GM13976 (cell line): Measurements from ENCODE around the gene FAU.
A peak's percentile ranks its signal among the peaks of the same experiment; 100 is the strongest.

Experiments
- DNase-seq: peaks from one replicate; pipeline ENCODE4 v3.0.0; 2012; ENCODE audit warnings: low spot score
- in situ Hi-C: fragments of 300-500 bp; cut with MboI; formaldehyde crosslinking; loops from one replicate; pipeline ENCODE4 v1.12.0; 2022; ENCODE audit warnings: low sequenced_read_pairs, mixed read lengths, inconsistent platforms; ENCODE audit not compliant: unreplicated experiment
- TF ChIP-seq, protein P1 (sequence below): IDR thresholded peaks from 2 replicates; pipeline ENCODE4 v1.5.1; 2012; ENCODE audit warnings: borderline replicate concordance, mild to moderate bottlenecking; ENCODE audit not compliant: insufficient read depth; ENCODE audit errors: extremely low read depth, missing control alignments, control extremely low read depth

Gene FAU

DNA sequence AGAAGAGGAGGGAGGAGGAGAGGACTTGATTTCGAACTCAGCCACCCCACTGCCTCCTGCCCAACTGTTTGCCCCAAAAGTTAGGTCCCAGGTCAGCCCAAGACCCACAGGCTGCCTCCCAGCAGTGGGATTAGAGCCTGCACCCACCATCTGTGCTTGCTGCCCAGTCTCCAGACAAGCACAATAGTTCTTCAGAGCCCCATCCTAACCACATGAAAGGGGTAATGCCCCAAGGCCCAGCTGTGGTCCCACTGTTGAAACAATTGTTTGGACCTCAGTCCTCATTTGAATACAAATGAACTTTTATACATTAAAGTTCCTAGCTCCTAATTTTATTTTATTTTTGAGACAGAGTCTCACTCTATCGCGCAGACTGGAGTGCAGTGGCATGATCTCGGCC lies 31.3 kb downstream of the FAU start:
- TF ChIP-seq, protein P1, sequence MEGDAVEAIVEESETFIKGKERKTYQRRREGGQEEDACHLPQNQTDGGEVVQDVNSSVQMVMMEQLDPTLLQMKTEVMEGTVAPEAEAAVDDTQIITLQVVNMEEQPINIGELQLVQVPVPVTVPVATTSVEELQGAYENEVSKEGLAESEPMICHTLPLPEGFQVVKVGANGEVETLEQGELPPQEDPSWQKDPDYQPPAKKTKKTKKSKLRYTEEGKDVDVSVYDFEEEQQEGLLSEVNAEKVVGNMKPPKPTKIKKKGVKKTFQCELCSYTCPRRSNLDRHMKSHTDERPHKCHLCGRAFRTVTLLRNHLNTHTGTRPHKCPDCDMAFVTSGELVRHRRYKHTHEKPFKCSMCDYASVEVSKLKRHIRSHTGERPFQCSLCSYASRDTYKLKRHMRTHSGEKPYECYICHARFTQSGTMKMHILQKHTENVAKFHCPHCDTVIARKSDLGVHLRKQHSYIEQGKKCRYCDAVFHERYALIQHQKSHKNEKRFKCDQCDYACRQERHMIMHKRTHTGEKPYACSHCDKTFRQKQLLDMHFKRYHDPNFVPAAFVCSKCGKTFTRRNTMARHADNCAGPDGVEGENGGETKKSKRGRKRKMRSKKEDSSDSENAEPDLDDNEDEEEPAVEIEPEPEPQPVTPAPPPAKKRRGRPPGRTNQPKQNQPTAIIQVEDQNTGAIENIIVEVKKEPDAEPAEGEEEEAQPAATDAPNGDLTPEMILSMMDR = no peak
- in situ Hi-C loops = no loop called here
- no peak for DNase-seq

DNA sequence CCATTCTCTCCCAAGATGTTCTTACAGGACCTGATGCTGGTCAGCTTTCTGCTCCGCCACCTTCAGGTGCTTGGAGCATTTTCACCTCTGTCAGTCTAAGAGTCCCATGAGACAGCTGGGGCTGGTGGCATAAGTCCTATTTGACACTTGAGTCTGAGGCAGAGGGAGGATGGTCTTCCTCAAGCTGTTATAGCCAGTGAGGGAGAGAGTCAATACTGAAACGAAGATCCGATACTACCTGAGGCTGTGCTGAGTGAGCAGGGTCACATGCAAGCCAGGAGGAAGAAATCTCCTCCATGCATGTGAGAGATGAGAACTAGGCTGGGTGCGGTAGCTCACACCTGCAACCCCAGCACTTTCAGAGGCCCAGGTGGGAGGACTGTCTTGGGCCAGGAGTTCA lies 32.3 kb downstream of the FAU start:
- TF ChIP-seq, protein P1 = no peak
- no peak for DNase-seq
- in situ Hi-C loops = no loop called here

DNA sequence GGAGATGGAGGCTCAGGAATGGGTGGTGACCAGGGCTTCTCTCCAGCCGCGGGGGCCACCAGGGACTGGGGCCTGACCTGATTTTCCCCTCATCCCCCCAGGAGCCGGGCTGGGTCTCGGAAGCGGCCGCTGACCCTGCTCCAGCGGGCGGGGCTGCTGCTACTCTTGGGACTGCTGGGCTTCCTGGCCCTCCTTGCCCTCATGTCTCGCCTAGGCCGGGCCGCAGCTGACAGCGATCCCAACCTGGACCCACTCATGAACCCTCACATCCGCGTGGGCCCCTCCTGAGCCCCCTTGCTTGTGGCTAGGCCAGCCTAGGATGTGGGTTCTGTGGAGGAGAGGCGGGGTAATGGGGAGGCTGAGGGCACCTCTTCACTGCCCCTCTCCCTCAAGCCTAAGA lies 34.1 kb downstream of the FAU start:
- TF ChIP-seq, protein P1 = no peak
- DNase-seq = no peak
- in situ Hi-C loops = no loop called here

DNA sequence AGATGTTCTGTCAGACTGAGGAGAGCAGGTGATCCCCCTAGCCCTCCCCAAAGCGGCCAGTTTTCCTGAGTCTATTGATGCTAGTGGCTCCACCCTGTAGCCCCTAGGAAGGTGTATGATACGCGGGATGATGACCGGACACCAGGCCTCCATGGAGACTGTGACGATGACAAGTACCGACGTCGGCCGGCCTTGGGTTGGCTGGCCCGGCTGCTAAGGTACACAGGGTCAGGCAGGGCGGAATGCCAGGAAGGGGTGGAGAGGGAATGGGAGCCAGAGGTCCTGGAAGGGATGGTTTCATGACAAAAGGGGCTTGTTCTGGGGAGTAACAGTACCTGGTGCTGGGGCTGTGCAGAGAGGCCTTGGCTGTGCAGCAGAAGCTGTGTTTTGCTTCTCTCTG lies 34.7 kb downstream of the FAU start:
- TF ChIP-seq, protein P1 = no peak
- peak; percentile 11 for DNase-seq
- in situ Hi-C loops = no loop called here

DNA sequence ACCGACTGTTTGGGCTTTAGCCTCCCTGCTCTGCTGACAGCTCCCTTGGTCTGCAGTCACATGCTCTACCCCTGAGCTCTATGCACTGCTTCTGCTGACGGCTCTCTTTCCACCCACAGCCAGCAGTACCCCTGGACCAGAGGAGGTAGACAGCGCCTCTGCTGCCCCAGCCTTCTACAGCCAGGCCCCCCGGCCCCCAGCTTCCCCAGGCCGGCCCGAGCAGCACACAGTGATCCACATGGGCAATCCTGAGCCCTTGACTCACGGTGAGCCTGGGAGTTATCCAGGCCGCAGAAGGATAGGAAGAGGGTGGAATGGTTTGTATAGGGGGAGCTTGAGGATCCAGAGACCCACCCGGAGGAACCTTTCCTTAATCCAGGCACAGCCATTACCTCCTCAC lies 35.1 kb downstream of the FAU start:
- TF ChIP-seq, protein P1 = no peak
- in situ Hi-C loops = no loop called here
- no peak for DNase-seq

DNA sequence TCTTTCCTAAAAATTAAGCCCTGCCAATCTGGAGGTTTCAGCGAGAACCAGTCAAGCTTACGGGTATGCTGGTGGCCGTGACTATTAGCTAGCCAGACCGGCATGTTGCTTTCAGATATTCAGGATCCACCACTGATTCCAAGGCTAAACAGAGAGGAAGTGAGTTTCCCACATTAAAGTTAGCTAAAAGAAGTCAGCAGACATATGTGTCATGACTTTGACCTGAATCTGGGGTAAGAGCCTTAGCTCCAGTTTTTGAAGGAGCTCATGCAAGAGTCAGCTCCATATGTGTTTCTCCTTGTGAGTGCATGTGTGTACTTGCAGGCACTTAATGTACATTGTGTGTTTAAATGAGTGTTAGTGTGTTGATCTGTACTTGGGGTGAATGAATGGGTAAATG lies 36.5 kb downstream of the FAU start:
- DNase-seq = no peak
- in situ Hi-C loops = no loop called here
- TF ChIP-seq, protein P1 = no peak

DNA sequence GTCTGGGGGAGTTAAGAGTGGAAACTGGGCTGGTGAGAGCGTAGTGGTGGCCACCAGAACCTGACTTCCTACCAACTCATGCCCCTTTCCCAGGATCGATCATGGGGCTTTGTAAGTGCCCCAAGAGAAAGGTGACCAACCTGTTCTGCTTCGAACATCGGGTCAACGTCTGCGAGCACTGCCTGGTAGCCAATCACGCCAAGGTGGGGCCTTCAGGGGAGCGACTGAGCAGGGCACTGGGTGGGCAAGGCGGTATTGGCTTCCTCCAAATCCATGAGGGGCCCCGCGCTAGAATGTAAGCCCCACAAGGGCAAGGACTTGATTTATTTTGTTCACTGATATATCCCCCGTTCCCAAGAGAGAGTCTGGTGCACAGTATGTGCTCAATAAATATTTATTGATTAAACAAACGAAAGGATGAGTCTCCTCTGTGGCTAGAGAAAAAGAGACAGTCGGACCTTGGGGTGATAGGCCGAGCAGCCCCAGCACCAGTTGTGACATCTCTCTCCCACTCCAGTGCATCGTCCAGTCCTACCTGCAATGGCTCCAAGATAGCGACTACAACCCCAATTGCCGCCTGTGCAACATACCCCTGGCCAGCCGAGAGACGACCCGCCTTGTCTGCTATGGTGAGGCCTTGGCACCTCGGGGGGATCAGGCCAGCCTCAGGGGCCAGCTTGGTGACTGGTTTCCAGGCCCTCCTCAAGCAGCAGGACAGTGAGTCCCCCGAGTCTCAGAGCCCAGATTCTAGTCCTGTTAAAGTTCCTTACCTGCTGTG lies 37.1 kb downstream of the FAU start:
- in situ Hi-C loops = no loop called here
- TF ChIP-seq, protein P1 = no peak
- no peak for DNase-seq
